Breast epithelium (tissue), 4 donors: ENCODE results near the gene DOP1B. TPM values are rescaled to one million over a fixed set of nuclear protein-coding genes. Genes with fewer than 3 reads are reported as not detected.

Experiments used
- DNase-seq, 2 donors: peaks; one replicate each; pipeline ENCODE4 v3.0.0-alpha.2; 2019; ENCODE audit warnings: low spot score in 2 of 2
- H3K27ac ChIP-seq, 2 donors: fragments of 200-600 bp; sonication (generic) in 1 of 2; one replicate each; pipeline ENCODE4 v1.5.1; 2016 to 2019; ENCODE audit warnings: mild to moderate bottlenecking in 1 of 2
- H3K27me3 ChIP-seq, 2 donors: fragments of 200-600 bp; sonication (generic) in 1 of 2; one replicate each; pipeline versions ENCODE4 v1.5.1 to v1.6.0; 2017 to 2019; ENCODE audit warnings: control low read depth in 1 of 2, mild to moderate bottlenecking in 1 of 2
- H3K36me3 ChIP-seq: fragments of 200-600 bp; one replicate; pipeline ENCODE4 v1.5.1; 2019
- H3K4me1 ChIP-seq, 2 donors: fragments of 200-600 bp; sonication (generic); one replicate each; pipeline ENCODE4 v1.5.1; 2016 to 2019; ENCODE audit warnings: control low read depth in 1 of 2
- H3K4me3 ChIP-seq, 3 donors: fragments of 200-600 bp; sonication (generic); 1 replicate in 2 of 3; 2 replicates in 1 of 3; pipeline ENCODE4 v1.5.1; 2016 to 2019; ENCODE audit warnings: mild to moderate bottlenecking in 3 of 3, moderate library complexity in 2 of 3
- H3K9me3 ChIP-seq, 2 donors: fragments of 200-600 bp; sonication (generic) in 1 of 2; one replicate each; pipeline ENCODE4 v1.5.1; 2016 to 2019; ENCODE audit warnings: control low read depth in 1 of 2
- POLR2A ChIP-seq: fragments of 450-650 bp; IDR thresholded peaks from one replicate; pipeline ENCODE4 v1.6.1; 2016; ENCODE audit warnings: antibody characterized with exemption, mild to moderate bottlenecking, moderate library complexity
- POLR2AphosphoS5 ChIP-seq, 3 donors: sonication (generic); formaldehyde crosslinking; IDR thresholded peaks; one replicate each; pipeline ENCODE4 v1.6.1; 2017; ENCODE audit warnings: antibody characterized with exemption in 3 of 3
- intact Hi-C: fragments of 100-400 bp; cut with DNase I; formaldehyde crosslinking; loops from one replicate; pipeline ENCODE4 v1.15.1; 2023; ENCODE audit warnings: low total_unique reads
- total RNA-seq, 3 donors: library from RNA; depleted of rRNA; stranded (reverse); fragments of >200 nt; gene quantifications; one replicate each; pipeline ENCODE4 v1.1.0, GENCODE V29; 2016
- TF ChIP-seq, protein P1 (sequence below), 3 donors: fragments of 450-650 bp; IDR thresholded peaks; one replicate each; pipeline ENCODE4 v1.5.1; 2016 to 2017; ENCODE audit warnings: antibody characterized with exemption in 3 of 3, mild to moderate bottlenecking in 3 of 3, moderate library complexity in 3 of 3

The DOP1B gene
- total RNA-seq, 3 donors from 2014 or later = 11.5 to 21.4 (median 19.7) TPM

GRCh38 chr21:36160850-36161178, 4.2 kb downstream of the DOP1B start:
- no peaks in the 10 kb centered on the region for H3K27me3 ChIP-seq
- H3K27ac ChIP-seq = no peak overlapping the region
- intact Hi-C loops = no loop called here
- H3K4me1 ChIP-seq = no peaks in the 10 kb centered on the region
- no peaks in the 10 kb centered on the region for H3K36me3 ChIP-seq
- no peak for TF ChIP-seq POLR2AphosphoS5 (IDR thresholded peaks at IDR 0.05)
- no peak for TF ChIP-seq POLR2A
- TF ChIP-seq, protein P1, sequence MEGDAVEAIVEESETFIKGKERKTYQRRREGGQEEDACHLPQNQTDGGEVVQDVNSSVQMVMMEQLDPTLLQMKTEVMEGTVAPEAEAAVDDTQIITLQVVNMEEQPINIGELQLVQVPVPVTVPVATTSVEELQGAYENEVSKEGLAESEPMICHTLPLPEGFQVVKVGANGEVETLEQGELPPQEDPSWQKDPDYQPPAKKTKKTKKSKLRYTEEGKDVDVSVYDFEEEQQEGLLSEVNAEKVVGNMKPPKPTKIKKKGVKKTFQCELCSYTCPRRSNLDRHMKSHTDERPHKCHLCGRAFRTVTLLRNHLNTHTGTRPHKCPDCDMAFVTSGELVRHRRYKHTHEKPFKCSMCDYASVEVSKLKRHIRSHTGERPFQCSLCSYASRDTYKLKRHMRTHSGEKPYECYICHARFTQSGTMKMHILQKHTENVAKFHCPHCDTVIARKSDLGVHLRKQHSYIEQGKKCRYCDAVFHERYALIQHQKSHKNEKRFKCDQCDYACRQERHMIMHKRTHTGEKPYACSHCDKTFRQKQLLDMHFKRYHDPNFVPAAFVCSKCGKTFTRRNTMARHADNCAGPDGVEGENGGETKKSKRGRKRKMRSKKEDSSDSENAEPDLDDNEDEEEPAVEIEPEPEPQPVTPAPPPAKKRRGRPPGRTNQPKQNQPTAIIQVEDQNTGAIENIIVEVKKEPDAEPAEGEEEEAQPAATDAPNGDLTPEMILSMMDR (IDR thresholded peaks at IDR 0.05) = no peak
- no peaks in the 10 kb centered on the region for H3K9me3 ChIP-seq
- no peak overlapping the region for H3K4me3 ChIP-seq
- no peak for DNase-seq

DNA sequence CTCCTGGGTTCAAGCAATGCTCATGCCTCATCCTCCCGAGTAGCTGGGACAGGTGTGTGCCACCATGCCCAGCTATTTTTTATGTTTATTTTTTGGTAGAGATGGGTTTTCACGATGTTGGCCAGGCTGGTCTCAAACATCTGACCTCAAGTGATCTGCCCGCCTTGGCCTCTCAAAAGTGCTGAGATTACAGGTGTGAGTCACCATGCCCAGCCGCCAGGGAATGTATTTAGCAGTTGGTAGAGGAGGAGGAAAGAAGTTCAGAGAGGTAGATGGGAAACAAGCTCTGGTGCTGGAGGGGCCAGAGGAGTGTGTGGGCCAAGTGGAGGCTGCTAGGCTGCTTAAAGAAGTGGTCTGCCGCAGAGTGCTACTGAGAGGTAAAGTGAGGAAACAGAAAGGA, 6.0 kb downstream of the DOP1B start:
- H3K27ac ChIP-seq = no peak overlapping the region
- no peaks in the 10 kb centered on the region for H3K36me3 ChIP-seq

DNA sequence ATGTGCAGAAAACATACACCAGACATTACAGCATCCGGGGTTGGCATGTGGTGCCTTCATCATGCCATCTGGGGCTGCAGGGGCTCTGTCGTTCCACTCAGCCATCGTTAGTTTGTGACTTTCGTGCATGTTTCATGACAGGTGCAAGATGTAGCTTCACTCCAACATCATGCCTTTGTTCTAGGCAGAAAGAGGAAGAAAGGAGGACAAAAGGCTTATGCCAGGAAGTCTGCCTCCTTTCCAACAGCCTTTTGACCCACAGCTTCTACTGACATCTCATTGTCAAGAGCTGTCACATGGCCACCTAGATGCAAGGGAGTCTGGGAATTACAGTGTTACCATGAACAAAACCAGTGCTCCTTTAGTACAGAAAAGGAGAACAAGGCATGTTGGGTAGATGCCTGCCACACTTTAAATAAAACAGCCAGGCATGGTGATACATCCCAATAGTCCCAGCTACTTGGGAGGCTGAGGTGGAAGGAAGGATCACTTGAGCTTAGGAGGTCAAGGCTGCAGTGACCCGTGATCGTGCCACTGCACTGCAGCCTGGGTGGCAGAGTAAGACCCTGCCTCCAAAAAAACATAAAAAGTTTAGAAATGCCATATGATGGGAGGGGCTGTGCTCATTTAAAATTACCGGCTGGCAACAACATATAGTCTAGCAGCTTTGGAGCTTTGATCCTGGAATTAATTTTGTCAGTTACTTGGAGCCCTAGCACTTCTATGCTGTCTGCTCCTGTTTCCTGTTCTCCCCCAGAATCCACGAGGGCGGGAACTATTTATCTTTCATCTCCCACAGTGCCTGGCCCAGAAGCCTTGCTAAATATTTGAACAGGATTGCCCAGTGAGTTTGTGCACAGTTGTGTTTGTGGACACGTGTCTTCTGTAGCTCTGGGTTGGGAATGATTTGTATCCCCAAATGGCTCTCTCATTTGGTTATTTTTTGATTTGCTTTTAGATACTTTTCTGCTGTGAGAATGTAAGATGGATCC, 7.4 kb downstream of the DOP1B start:
- Histone ChIP-seq H3K36me3 (no peaks in the 10 kb centered on the region), H3K9me3 (no peaks in the 10 kb centered on the region), H3K4me3 (no peak overlapping the region), H3K27ac (no peak overlapping the region), H3K4me1 (no peaks in the 10 kb centered on the region), H3K27me3 (no peaks in the 10 kb centered on the region)
- intact Hi-C loops = no loop called here
- TF ChIP-seq, protein P1 (IDR thresholded peaks at IDR 0.05) = no peak
- TF ChIP-seq POLR2AphosphoS5 (IDR thresholded peaks at IDR 0.05) = no peak
- no peak for TF ChIP-seq POLR2A
- no peak for DNase-seq

More for the DNA sequence above, 6.0 kb downstream of the DOP1B start:
- Histone ChIP-seq H3K4me1 (no peaks in the 10 kb centered on the region), H3K27me3 (no peaks in the 10 kb centered on the region), H3K9me3 (no peaks in the 10 kb centered on the region), H3K4me3 (no peak overlapping the region)
- intact Hi-C loops = no loop called here
- no peak for DNase-seq
- TF ChIP-seq POLR2A (no peak), POLR2AphosphoS5 (IDR thresholded peaks at IDR 0.05) (no peak)
- TF ChIP-seq, protein P1 (IDR thresholded peaks at IDR 0.05) = no peak

DNA sequence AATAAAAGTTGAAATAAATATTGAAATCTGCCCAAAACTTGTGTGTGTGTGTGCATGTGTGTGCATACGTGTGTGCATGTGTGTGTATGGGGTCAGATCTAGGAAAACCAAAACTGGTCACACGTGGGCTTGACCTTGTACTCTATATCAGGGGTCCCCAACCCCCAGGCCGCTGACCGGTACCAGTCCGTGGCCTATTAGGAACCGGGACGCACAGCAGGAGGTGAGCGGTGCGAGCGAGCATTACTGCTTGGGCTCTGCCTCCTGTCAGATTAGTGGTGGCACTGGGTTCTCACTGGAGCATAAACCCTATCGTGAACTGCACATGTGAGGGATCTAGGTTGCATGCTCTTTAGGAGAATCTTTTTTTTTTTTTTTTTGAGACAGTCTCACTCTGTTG, 8.7 kb downstream of the DOP1B start:
- H3K27me3 ChIP-seq = no peaks in the 10 kb centered on the region
- H3K9me3 ChIP-seq = no peaks in the 10 kb centered on the region
- no peaks in the 10 kb centered on the region for H3K4me1 ChIP-seq
- H3K36me3 ChIP-seq = no peaks in the 10 kb centered on the region
- no peak for TF ChIP-seq POLR2AphosphoS5 (IDR thresholded peaks at IDR 0.05)
- TF ChIP-seq, protein P1 (IDR thresholded peaks at IDR 0.05) = no peak
- no peak for TF ChIP-seq POLR2A
- intact Hi-C loops = no loop called here
- no peak overlapping the region for H3K4me3 ChIP-seq
- H3K27ac ChIP-seq = no peak overlapping the region
- no peak for DNase-seq

DNA sequence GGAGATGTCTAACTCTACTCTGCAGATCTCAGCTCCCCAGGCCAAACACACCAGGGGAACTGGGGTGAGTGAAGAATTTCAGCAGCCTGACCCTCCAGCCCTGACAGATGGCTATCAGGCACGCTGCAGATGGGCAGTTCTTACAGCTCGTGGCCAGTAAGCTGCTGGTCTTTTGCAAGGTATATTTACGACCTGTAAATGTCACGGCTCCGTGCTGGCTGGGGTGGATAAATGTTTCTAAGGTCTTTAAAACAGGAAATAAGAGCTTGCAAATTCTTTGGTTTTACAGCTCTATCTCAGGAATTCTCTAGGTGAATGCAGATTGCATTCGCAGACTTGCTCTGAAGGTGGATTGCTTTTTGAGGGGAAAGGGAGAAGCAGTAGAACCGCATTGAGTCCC, 10.1 kb downstream of the DOP1B start:
- no peaks in the 10 kb centered on the region for H3K4me1 ChIP-seq
- DNase-seq = no peak
- H3K4me3 ChIP-seq = no peak overlapping the region
- H3K9me3 ChIP-seq = no peaks in the 10 kb centered on the region
- no peak for TF ChIP-seq POLR2A
- TF ChIP-seq, protein P1 (IDR thresholded peaks at IDR 0.05) = no peak
- no peak for TF ChIP-seq POLR2AphosphoS5 (IDR thresholded peaks at IDR 0.05)
- H3K36me3 ChIP-seq = no peaks in the 10 kb centered on the region
- intact Hi-C loops = no loop called here
- no peaks in the 10 kb centered on the region for H3K27me3 ChIP-seq
- H3K27ac ChIP-seq = no peak overlapping the region
